ENCODE data around the gene PRMT9.

DNA sequence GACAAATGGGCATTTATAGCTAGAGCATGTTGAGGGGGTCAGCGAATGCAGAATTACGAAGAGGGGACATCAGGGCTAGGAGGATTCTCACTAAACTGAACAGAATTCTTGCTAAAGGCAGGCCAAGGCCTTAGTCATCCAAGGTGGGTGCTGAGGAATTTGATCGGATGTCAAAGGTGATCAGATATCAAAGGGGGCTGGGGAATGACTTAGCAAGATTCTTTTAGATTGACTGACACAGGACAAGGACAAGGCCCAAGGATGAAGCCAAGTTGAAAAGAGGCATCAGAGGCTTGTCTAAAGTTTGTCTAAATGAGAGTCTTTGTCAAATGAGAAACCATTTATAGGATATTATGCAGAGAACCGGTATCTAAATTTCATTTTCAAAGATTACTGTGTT is 57.1 kb downstream of the PRMT9 start:
- TF ChIP-seq EZH2 (IDR thresholded peaks at IDR 0.05; ENCODE audit: insufficient read depth, poor library complexity, severe bottlenecking) = no peak
- no peak for TF ChIP-seq EZH2phosphoT487 (IDR thresholded peaks at IDR 0.05; ENCODE audit: insufficient read depth, low read depth)
